Measurements from ENCODE around the gene MTMR10.

MTMR10 gene
- long read RNA-seq, full-length matches to known transcripts: 3 of 15 reads
- long read RNA-seq, partial matches to known transcripts: 4 of 15 reads
- long read RNA-seq, other reads (novel, unspliced or antisense): 8 of 15 reads

- H3K27ac ChIP-seq (replicated peaks): peak within 1 kb of the TSS; percentile 92
These were observed at the start of gene MTMR10 for GRCh38 chr15:30991255-30992235. Gene MTMR10, minus strand, starts transcription at chr15:30991628. Its CDS starts 122 bp downstream, at chr15:30991506.

GRCh38 chr15:31040611-31041010, 49.2 kb upstream of the MTMR10 start:
- DNase-seq (ENCODE audit: low read depth in 1 of 2, low spot score in 1 of 2): no peak
- no peak overlapping the region for H3K4me3 ChIP-seq (replicated peaks; ENCODE audit: insufficient read depth, low read length)
- H3K27ac ChIP-seq (replicated peaks): no peak overlapping the region
- H3K27me3 ChIP-seq (ENCODE audit: insufficient read depth, poor library complexity, severe bottlenecking): no peaks in the 10 kb centered on the region
- TF ChIP-seq SPI1 (IDR thresholded peaks at IDR 0.05; ENCODE audit: borderline replicate concordance, low read depth): no peak
- TF ChIP-seq, protein P1, sequence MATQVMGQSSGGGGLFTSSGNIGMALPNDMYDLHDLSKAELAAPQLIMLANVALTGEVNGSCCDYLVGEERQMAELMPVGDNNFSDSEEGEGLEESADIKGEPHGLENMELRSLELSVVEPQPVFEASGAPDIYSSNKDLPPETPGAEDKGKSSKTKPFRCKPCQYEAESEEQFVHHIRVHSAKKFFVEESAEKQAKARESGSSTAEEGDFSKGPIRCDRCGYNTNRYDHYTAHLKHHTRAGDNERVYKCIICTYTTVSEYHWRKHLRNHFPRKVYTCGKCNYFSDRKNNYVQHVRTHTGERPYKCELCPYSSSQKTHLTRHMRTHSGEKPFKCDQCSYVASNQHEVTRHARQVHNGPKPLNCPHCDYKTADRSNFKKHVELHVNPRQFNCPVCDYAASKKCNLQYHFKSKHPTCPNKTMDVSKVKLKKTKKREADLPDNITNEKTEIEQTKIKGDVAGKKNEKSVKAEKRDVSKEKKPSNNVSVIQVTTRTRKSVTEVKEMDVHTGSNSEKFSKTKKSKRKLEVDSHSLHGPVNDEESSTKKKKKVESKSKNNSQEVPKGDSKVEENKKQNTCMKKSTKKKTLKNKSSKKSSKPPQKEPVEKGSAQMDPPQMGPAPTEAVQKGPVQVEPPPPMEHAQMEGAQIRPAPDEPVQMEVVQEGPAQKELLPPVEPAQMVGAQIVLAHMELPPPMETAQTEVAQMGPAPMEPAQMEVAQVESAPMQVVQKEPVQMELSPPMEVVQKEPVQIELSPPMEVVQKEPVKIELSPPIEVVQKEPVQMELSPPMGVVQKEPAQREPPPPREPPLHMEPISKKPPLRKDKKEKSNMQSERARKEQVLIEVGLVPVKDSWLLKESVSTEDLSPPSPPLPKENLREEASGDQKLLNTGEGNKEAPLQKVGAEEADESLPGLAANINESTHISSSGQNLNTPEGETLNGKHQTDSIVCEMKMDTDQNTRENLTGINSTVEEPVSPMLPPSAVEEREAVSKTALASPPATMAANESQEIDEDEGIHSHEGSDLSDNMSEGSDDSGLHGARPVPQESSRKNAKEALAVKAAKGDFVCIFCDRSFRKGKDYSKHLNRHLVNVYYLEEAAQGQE (IDR thresholded peaks at IDR 0.05; ENCODE audit: insufficient replicate concordance, low read depth): no peak
- no peak for TF ChIP-seq CTCF (IDR thresholded peaks at IDR 0.05; ENCODE audit: insufficient read depth, low read length)
- TF ChIP-seq GABPA (IDR thresholded peaks at IDR 0.05; ENCODE audit: low read depth): no peak
- no peak for TF ChIP-seq POLR2AphosphoS5 (IDR thresholded peaks at IDR 0.05; ENCODE audit: low read depth)

More at GRCh38 chr15:30991255-30992235, at the start of gene MTMR10:
- H3K4me3 ChIP-seq (replicated peaks; ENCODE audit: insufficient read depth, low read length): peak within 1 kb of the TSS; percentile 89
- peak; percentile 61 to 75 for DNase-seq (ENCODE audit: low read depth in 1 of 2, low spot score in 1 of 2)
- no peaks in the 10 kb centered on the region for H3K27me3 ChIP-seq (ENCODE audit: insufficient read depth, poor library complexity, severe bottlenecking)
- TF ChIP-seq, protein P1 (IDR thresholded peaks at IDR 0.05; ENCODE audit: insufficient replicate concordance, low read depth): no peak
- TF ChIP-seq POLR2AphosphoS5 (IDR thresholded peaks at IDR 0.05; ENCODE audit: low read depth): peak; percentile 63

- Histone ChIP-seq H3K4me3 (replicated peaks; ENCODE audit: insufficient read depth, low read length) (no peak overlapping the region), H3K27ac (replicated peaks) (no peak overlapping the region), H3K27me3 (ENCODE audit: insufficient read depth, poor library complexity, severe bottlenecking) (no peaks in the 10 kb centered on the region)
- DNase-seq (ENCODE audit: low read depth in 1 of 2, low spot score in 1 of 2): no peak
- TF ChIP-seq POLR2AphosphoS5 (IDR thresholded peaks at IDR 0.05; ENCODE audit: low read depth): no peak
- TF ChIP-seq, protein P1 (IDR thresholded peaks at IDR 0.05; ENCODE audit: insufficient replicate concordance, low read depth): no peak
- TF ChIP-seq CTCF (IDR thresholded peaks at IDR 0.05; ENCODE audit: insufficient read depth, low read length): no peak
- no peak for TF ChIP-seq SPI1 (IDR thresholded peaks at IDR 0.05; ENCODE audit: borderline replicate concordance, low read depth)
- TF ChIP-seq GABPA (IDR thresholded peaks at IDR 0.05; ENCODE audit: low read depth): no peak
These were observed 48.5 kb upstream of the MTMR10 start for GRCh38 chr15:31039961-31040360.

Measured in HL-60 (cell line).